Putamen (tissue), 1 donor: ENCODE data around the gene PRSS8.
A peak's percentile ranks its signal among the peaks of the same experiment; 100 is the strongest.

Experiments used
- DNase-seq: peaks from one replicate; pipeline ENCODE4 v3.0.0-alpha.2; 2016; ENCODE audit warnings: low spot score

PRSS8 gene

GRCh38 chr16:31128711-31129567, 6.6 kb downstream of the PRSS8 start:
- DNase-seq = peak; percentile 52

GRCh38 chr16:31127182-31127581, 8.3 kb downstream of the PRSS8 start:
- DNase-seq = no peak

- DNase-seq = no peak
Observed at GRCh38 chr16:31125844-31126243, 9.7 kb downstream of the PRSS8 start.

GRCh38 chr16:31120129-31120528, 15.4 kb downstream of the PRSS8 start:
- no peak for DNase-seq

- DNase-seq = no peak
Observed at GRCh38 chr16:31118223-31119155, 17.0 kb downstream of the PRSS8 start.

- DNase-seq = peak; percentile 98
Observed at GRCh38 chr16:31117384-31118222, 17.9 kb downstream of the PRSS8 start, which contains the start of gene KAT8. KAT8 (plus strand) TSS chr16:31117664; CDS start chr16:31117682, 18 bp downstream.

GRCh38 chr16:31114468-31114867, 21.1 kb downstream of the PRSS8 start:
- DNase-seq = no peak

GRCh38 chr16:31113121-31114120, 22.1 kb downstream of the PRSS8 start:
- DNase-seq = no peak

- DNase-seq = no peak
Observed at GRCh38 chr16:31112711-31113110, 22.8 kb downstream of the PRSS8 start.

- no peak for DNase-seq
Observed at GRCh38 chr16:31111881-31112466, 23.6 kb downstream of the PRSS8 start.

GRCh38 chr16:31110106-31111034, 25.2 kb downstream of the PRSS8 start:
- DNase-seq = no peak

- DNase-seq = no peak
Observed at GRCh38 chr16:31109622-31110021, 25.9 kb downstream of the PRSS8 start.

- DNase-seq = no peak
Observed at GRCh38 chr16:31108794-31109558, 26.6 kb downstream of the PRSS8 start.

- DNase-seq = peak; percentile 79
Observed at GRCh38 chr16:31108035-31108793, 27.3 kb downstream of the PRSS8 start, which contains the start of gene BCKDK. BCKDK (plus strand) TSS chr16:31108386; CDS start chr16:31109224, 838 bp downstream.

- DNase-seq = no peak
Observed at GRCh38 chr16:31107465-31107867, 28.1 kb downstream of the PRSS8 start.

- no peak for DNase-seq
Observed at GRCh38 chr16:31106509-31107464, 28.7 kb downstream of the PRSS8 start.
